GM23338 (cell line): ENCODE data around the gene NEDD4. TPM values are rescaled to one million over a fixed set of nuclear protein-coding genes. Genes with fewer than 3 reads are reported as not detected.

Experiments used
- ATAC-seq: fragments of 200-7000 bp; cut with Tn5 transposase; 3 replicates; pipeline ENCODE4 v1.9.1; 2020
- DNase-seq: peaks from one replicate; pipeline ENCODE4 v3.0.0-alpha.2; 2015; ENCODE audit warnings: low spot score
- H2AFZ ChIP-seq: fragments of 200-600 bp; sonication (generic); 2 replicates; pipeline ENCODE4 v1.8.0; 2016; ENCODE audit warnings: antibody characterized with exemption, mild to moderate bottlenecking, moderate library complexity
- H3F3A ChIP-seq: fragments of 200-600 bp; sonication (generic); replicated peaks from 2 replicates; pipeline ENCODE4 v1.8.0; 2017; ENCODE audit warnings: antibody characterized with exemption, mixed run types, low read depth
- H3K27ac ChIP-seq: fragments of 200-600 bp; sonication (generic); 2 replicates; pipeline ENCODE4 v1.6.1; 2016; ENCODE audit warnings: low read depth
- H3K27me3 ChIP-seq: fragments of 200-600 bp; sonication (generic); 2 replicates; pipeline ENCODE4 v1.8.0; 2016; ENCODE audit warnings: mild to moderate bottlenecking, mixed run types, moderate library complexity; ENCODE audit not compliant: insufficient read depth
- H3K36me3 ChIP-seq: fragments of 200-600 bp; sonication (generic); 2 replicates; pipeline ENCODE4 v1.8.0; 2016; ENCODE audit warnings: mild to moderate bottlenecking; ENCODE audit not compliant: insufficient read depth
- H3K4me1 ChIP-seq: fragments of 200-600 bp; sonication (generic); 2 replicates; pipeline ENCODE4 v1.8.0; 2016; ENCODE audit warnings: mild to moderate bottlenecking, moderate library complexity; ENCODE audit not compliant: insufficient read depth
- H3K4me2 ChIP-seq: fragments of 200-600 bp; sonication (generic); 2 replicates; pipeline ENCODE4 v1.7.1; 2017; ENCODE audit warnings: mixed run types
- H3K4me3 ChIP-seq: fragments of 200-600 bp; sonication (generic); 2 replicates; pipeline ENCODE4 v1.6.1; 2016; ENCODE audit warnings: mixed run types
- H3K79me2 ChIP-seq: fragments of 200-600 bp; sonication (generic); replicated peaks from 2 replicates; pipeline ENCODE4 v1.8.0; 2017; ENCODE audit warnings: mild to moderate bottlenecking; ENCODE audit not compliant: insufficient read depth
- H3K9me2 ChIP-seq: fragments of 200-600 bp; sonication (generic); 2 replicates; pipeline ENCODE4 v1.8.0; 2017; ENCODE audit not compliant: insufficient read depth
- H4K20me1 ChIP-seq: fragments of 200-600 bp; sonication (generic); replicated peaks from 2 replicates; pipeline ENCODE4 v1.8.0; 2017; ENCODE audit warnings: mild to moderate bottlenecking; ENCODE audit not compliant: insufficient read depth
- H3K27ac Mint-ChIP-seq: 2 replicates; pipeline ENCODE4 v1.8.0; 2020; ENCODE audit warnings: inconsistent platforms, mild to moderate bottlenecking, moderate library complexity, mixed read lengths
- H3K27me3 Mint-ChIP-seq: 3 replicates; pipeline ENCODE4 v1.8.0; 2022; ENCODE audit warnings: low read depth, mild to moderate bottlenecking, moderate library complexity, mixed read lengths, inconsistent platforms; ENCODE audit not compliant: insufficient read depth, poor library complexity
- H3K36me3 Mint-ChIP-seq: 3 replicates; pipeline ENCODE4 v1.8.0; 2021; ENCODE audit warnings: low read depth, mild to moderate bottlenecking, inconsistent platforms, moderate library complexity, mixed read lengths
- H3K4me1 Mint-ChIP-seq: 3 replicates; pipeline ENCODE4 v1.8.0; 2020; ENCODE audit warnings: mild to moderate bottlenecking, inconsistent platforms, mixed read lengths
- H3K4me3 Mint-ChIP-seq: 3 replicates; pipeline ENCODE4 v1.8.0; 2021; ENCODE audit warnings: moderate library complexity, mild to moderate bottlenecking, inconsistent platforms, mixed read lengths
- H3K9me3 Mint-ChIP-seq: 3 replicates; pipeline ENCODE4 v1.8.0; 2020; ENCODE audit warnings: moderate library complexity, mild to moderate bottlenecking, inconsistent platforms, mixed read lengths
- CREB1 ChIP-seq: fragments of 250-450 bp; sonication (Bioruptor Pico); IDR thresholded peaks from 2 replicates; pipeline ENCODE4 v1.5.0; 2020; ENCODE audit warnings: low read depth, mild to moderate bottlenecking, moderate library complexity
- JUNB ChIP-seq: IDR thresholded peaks from one replicate; pipeline ENCODE4 v1.6.1; 2016; ENCODE audit warnings: antibody characterized with exemption; ENCODE audit not compliant: unreplicated experiment
- POLR2AphosphoS5 ChIP-seq: IDR thresholded peaks from 2 replicates; pipeline ENCODE4 v1.6.1; 2016; ENCODE audit warnings: antibody characterized with exemption, low read depth
- STAT1 ChIP-seq: IDR thresholded peaks from one replicate; pipeline ENCODE4 v1.6.1; 2016; ENCODE audit warnings: antibody characterized with exemption; ENCODE audit not compliant: unreplicated experiment
- polyA plus RNA-seq: library from polyadenylated mRNA; unstranded; fragments of >200 nt; fragmentation: Nextera tagmentation; extraction: Ambion mirVana; gene quantifications from 2 replicates; pipeline ENCODE4 v1.2.1, GENCODE V29; 2016
- total RNA-seq: library from RNA; depleted of rRNA; stranded (reverse); fragments of >200 nt; shearing (Covaris generic); gene quantifications from 2 replicates; pipeline ENCODE4 v1.2.3, GENCODE V29; 2014
- TF ChIP-seq, protein P1 (sequence below): fragments of 250-450 bp; sonication (Bioruptor Pico); IDR thresholded peaks from 2 replicates; pipeline ENCODE4 v1.5.0; 2020; ENCODE audit warnings: mild to moderate bottlenecking, moderate library complexity
- TF ChIP-seq, protein P2 (sequence below), 2 experiments: fragments of 200-600 bp in 1 of 2; sonication (generic) in 1 of 2; conservative IDR thresholded peaks; 2 replicates each; pipeline versions ENCODE4 v1.5.1 to v1.6.1; 2016 to 2017; ENCODE audit warnings: antibody characterized with exemption in 2 of 2, low read depth in 2 of 2, mild to moderate bottlenecking in 2 of 2, moderate library complexity in 1 of 2

The NEDD4 gene
- total and polyA plus RNA-seq, 2 experiments from 2014 or later, result 2.1 to 7.2 TPM

DNA sequence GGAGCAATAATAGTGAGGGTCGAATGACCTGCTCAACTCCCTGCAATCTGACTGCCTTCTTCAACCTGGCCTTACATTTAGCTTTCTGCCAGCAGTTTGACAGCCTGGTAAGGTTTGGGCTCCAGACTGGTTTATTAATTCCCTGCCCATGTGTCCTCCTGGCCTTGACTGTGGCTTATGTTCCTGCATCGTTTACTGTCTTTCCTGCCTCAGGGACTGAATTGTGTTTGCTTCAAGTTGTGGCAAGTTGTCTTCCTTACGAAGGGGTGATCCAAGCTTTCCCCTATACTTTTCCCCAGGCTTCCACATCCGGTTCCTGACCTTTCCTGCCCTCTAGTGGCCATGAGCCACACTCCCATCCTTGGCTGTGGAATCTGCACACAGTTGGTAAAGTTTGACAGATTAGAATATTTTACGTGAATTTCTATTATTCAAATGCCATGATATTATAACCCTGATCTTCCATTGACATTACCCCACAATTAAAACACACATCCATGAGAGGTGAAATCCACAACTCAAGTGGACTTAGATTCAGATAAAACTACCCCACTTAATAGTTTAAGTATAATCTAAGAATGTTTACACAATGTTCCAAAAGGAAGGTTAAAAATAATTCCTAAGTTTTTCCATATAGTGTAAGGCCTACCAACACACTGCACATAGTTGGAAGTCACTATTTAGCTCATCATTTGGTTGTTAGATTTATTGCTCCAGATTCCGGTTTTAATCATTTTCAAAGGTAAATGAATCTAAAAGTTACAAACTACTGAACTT lies 95.7 kb downstream of the NEDD4 start (continued):
- TF ChIP-seq, protein P1, sequence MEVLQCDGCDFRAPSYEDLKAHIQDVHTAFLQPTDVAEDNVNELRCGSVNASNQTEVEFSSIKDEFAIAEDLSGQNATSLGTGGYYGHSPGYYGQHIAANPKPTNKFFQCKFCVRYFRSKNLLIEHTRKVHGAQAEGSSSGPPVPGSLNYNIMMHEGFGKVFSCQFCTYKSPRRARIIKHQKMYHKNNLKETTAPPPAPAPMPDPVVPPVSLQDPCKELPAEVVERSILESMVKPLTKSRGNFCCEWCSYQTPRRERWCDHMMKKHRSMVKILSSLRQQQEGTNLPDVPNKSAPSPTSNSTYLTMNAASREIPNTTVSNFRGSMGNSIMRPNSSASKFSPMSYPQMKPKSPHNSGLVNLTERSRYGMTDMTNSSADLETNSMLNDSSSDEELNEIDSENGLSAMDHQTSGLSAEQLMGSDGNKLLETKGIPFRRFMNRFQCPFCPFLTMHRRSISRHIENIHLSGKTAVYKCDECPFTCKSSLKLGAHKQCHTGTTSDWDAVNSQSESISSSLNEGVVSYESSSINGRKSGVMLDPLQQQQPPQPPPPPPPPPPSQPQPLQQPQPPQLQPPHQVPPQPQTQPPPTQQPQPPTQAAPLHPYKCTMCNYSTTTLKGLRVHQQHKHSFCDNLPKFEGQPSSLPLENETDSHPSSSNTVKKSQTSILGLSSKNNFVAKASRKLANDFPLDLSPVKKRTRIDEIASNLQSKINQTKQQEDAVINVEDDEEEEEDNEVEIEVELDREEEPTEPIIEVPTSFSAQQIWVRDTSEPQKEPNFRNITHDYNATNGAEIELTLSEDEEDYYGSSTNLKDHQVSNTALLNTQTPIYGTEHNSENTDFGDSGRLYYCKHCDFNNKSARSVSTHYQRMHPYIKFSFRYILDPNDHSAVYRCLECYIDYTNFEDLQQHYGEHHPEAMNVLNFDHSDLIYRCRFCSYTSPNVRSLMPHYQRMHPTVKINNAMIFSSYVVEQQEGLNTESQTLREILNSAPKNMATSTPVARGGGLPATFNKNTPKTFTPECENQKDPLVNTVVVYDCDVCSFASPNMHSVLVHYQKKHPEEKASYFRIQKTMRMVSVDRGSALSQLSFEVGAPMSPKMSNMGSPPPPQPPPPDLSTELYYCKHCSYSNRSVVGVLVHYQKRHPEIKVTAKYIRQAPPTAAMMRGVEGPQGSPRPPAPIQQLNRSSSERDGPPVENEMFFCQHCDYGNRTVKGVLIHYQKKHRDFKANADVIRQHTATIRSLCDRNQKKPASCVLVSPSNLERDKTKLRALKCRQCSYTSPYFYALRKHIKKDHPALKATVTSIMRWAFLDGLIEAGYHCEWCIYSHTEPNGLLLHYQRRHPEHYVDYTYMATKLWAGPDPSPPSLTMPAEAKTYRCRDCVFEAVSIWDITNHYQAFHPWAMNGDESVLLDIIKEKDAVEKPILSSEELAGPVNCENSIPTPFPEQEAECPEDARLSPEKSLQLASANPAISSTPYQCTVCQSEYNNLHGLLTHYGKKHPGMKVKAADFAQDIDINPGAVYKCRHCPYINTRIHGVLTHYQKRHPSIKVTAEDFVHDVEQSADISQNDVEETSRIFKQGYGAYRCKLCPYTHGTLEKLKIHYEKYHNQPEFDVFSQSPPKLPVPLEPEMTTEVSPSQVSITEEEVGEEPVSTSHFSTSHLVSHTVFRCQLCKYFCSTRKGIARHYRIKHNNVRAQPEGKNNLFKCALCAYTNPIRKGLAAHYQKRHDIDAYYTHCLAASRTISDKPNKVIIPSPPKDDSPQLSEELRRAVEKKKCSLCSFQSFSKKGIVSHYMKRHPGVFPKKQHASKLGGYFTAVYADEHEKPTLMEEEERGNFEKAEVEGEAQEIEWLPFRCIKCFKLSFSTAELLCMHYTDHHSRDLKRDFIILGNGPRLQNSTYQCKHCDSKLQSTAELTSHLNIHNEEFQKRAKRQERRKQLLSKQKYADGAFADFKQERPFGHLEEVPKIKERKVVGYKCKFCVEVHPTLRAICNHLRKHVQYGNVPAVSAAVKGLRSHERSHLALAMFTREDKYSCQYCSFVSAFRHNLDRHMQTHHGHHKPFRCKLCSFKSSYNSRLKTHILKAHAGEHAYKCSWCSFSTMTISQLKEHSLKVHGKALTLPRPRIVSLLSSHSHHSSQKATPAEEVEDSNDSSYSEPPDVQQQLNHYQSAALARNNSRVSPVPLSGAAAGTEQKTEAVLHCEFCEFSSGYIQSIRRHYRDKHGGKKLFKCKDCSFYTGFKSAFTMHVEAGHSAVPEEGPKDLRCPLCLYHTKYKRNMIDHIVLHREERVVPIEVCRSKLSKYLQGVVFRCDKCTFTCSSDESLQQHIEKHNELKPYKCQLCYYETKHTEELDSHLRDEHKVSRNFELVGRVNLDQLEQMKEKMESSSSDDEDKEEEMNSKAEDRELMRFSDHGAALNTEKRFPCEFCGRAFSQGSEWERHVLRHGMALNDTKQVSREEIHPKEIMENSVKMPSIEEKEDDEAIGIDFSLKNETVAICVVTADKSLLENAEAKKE (CRISPR knock-in tag), result no peak
- TF ChIP-seq CREB1 (CRISPR knock-in tag), result no peak

DNA sequence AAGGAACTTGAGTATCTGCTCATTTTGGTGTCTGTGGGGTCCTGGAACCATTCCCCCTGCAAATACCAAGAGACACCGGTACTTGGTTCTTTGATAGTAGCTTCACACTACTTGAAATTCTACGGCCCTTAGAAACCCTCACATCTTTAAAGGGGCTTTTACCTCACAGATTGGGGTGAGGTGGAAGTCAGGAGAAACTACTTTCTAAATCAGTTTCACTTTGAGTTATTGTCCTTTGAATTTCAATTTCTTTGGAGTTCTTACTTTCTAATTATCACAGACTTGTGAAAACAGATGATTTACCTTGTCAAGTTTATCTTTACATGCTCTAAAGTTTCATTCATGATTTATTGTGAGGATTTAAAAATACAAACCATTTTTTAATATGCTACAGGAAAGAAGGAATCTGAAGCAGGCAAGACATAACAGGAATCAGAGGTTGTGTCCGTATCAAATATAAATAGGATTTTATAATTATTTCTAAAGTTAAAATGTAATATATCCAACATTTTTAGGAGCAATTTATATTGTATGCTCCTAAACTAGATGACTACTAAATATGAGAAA lies 98.9 kb downstream of the NEDD4 start:
- peaks cover 14% of the 10 kb centered on the region for H3K4me1 Mint-ChIP-seq
- no peak for ATAC-seq
- H3K27me3 Mint-ChIP-seq, result no peaks in the 10 kb centered on the region
- H3K27me3 ChIP-seq, result no peaks in the 10 kb centered on the region
- H3K9me2 ChIP-seq, result no peaks in the 10 kb centered on the region
- no peaks in the 10 kb centered on the region for H3F3A ChIP-seq
- H3K9me3 Mint-ChIP-seq, result no peaks in the 10 kb centered on the region
- no peaks in the 10 kb centered on the region for H3K79me2 ChIP-seq
- H3K36me3 ChIP-seq, result no peaks in the 10 kb centered on the region
- H3K27ac ChIP-seq, result no peak overlapping the region
- H3K36me3 Mint-ChIP-seq, result no peaks in the 10 kb centered on the region
- H3K27ac Mint-ChIP-seq, result no peak overlapping the region
- H3K4me1 ChIP-seq, result no peaks in the 10 kb centered on the region; the same call in 1 of the 2 replicates
- no peak overlapping the region for H3K4me2 ChIP-seq
- no peak for DNase-seq
- H3K4me3 ChIP-seq, result no peak overlapping the region
- no peak overlapping the region for H3K4me3 Mint-ChIP-seq
- no peak overlapping the region for H2AFZ ChIP-seq
- H4K20me1 ChIP-seq, result no peaks in the 10 kb centered on the region
- TF ChIP-seq, protein P1 (CRISPR knock-in tag), result no peak
- TF ChIP-seq POLR2AphosphoS5 (no peak), JUNB (no peak), STAT1 (no peak)
- TF ChIP-seq, protein P2, sequence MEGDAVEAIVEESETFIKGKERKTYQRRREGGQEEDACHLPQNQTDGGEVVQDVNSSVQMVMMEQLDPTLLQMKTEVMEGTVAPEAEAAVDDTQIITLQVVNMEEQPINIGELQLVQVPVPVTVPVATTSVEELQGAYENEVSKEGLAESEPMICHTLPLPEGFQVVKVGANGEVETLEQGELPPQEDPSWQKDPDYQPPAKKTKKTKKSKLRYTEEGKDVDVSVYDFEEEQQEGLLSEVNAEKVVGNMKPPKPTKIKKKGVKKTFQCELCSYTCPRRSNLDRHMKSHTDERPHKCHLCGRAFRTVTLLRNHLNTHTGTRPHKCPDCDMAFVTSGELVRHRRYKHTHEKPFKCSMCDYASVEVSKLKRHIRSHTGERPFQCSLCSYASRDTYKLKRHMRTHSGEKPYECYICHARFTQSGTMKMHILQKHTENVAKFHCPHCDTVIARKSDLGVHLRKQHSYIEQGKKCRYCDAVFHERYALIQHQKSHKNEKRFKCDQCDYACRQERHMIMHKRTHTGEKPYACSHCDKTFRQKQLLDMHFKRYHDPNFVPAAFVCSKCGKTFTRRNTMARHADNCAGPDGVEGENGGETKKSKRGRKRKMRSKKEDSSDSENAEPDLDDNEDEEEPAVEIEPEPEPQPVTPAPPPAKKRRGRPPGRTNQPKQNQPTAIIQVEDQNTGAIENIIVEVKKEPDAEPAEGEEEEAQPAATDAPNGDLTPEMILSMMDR (conservative IDR thresholded peaks at IDR 0.05; ENCODE audit: low read depth in 2 of 2), result no peak
